Ramos (cell line): ENCODE results near the gene TP73.

Experiments
- in situ Hi-C: fragments of 300-500 bp; cut with MboI; formaldehyde crosslinking; loops from one replicate; pipeline ENCODE4 v1.14.3; 2022; ENCODE audit warnings: low sequenced_read_pairs; ENCODE audit not compliant: unreplicated experiment

Gene TP73

GRCh38 chr1:3771108-3772026 is 119.1 kb downstream of the TP73 start:
- in situ Hi-C loops: no loop called here

- in situ Hi-C loops: no loop called here
Measured at GRCh38 chr1:3772027-3772714, 119.9 kb downstream of the TP73 start.

GRCh38 chr1:3772715-3773571 is 120.6 kb downstream of the TP73 start, which contains the start of gene SMIM1:
SMIM1 (plus strand) TSS chr1:3772749; CDS start chr1:3775374, 2,625 bp downstream.
- in situ Hi-C loops: no loop called here

- in situ Hi-C loops: no loop called here
Measured at GRCh38 chr1:3773572-3774275, 121.4 kb downstream of the TP73 start.

- in situ Hi-C loops: no loop called here
Measured at GRCh38 chr1:3774276-3774945, 122.1 kb downstream of the TP73 start.

- in situ Hi-C loops: no loop called here
Measured at GRCh38 chr1:3774946-3775489, 122.7 kb downstream of the TP73 start.

DNA sequence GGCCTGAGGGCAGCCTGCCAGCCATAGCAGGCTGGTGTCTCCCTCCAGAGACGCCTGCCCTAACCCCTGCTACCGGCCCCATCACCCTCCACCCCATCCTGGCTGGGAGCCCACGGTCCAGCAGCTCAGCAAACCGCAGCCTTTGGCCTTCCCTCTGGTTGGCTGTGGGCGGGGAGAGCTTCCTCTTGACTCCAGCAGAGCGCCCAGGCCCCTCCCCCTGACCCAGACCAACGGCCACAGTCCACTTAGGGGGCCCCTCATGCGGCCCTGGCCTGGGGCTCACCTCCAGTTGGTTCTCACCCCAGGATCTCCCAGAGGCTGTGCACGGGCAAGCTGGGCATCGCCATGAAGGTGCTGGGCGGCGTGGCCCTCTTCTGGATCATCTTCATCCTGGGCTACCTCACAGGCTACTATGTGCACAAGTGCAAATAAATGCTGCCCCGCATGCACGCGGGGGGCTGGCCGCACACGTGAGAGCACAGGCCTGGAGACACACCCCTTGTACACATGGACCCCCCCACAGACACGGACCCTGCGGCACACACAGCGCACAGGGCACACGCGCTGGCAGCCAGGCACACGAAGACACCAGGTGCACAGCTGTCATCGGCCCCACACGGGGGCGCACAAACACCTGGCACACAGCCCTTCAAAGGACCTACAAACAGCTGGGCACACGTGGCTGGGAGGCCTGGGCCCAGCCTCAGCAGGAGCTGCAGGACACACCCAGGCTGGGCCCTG is 123.3 kb downstream of the TP73 start:
- in situ Hi-C loops: no loop called here

DNA sequence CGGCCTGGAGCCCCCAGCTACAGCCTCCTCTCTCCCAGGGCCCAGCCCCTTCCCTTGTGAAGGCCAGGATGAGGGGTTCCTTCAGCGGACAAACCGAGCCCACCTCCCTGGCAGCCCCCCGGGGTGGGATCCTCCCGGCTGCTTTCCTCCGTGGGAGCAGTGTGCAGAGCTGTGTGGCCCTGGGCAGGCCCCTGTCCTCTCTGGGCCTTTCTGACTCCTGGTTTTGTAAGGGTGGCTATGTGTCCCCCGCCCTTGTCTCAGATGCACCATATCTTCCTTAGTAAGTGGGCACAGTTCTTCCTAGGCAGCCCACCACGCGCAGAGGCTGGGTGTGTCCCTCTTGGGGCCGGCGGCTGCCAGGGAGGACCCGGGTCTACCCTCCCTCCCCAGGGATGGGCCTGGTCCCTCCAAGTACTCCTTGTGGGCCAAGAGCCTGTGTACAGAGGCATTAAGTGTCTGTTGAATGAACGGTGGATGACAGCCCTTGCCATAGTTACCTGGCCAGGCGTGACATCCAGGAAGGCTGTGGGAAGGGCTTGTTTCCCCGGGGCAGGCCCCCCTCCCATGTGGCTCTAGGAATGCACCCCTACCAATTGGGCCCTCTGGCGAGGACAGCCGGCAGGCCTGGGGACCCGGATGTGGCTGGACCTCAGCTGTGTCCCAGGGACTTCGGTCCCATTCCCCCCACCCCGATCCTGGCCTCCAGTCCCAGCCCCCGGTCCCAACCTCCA is 124.1 kb downstream of the TP73 start:
- in situ Hi-C loops: no loop called here

- in situ Hi-C loops: no loop called here
Measured at GRCh38 chr1:3777078-3777547, 124.8 kb downstream of the TP73 start.

- in situ Hi-C loops: no loop called here
Measured at GRCh38 chr1:3777647-3778589, 125.6 kb downstream of the TP73 start.

- in situ Hi-C loops: no loop called here
Measured at GRCh38 chr1:3778590-3779264, 126.4 kb downstream of the TP73 start.

GRCh38 chr1:3779265-3779911 is 127.1 kb downstream of the TP73 start:
- in situ Hi-C loops: no loop called here

DNA sequence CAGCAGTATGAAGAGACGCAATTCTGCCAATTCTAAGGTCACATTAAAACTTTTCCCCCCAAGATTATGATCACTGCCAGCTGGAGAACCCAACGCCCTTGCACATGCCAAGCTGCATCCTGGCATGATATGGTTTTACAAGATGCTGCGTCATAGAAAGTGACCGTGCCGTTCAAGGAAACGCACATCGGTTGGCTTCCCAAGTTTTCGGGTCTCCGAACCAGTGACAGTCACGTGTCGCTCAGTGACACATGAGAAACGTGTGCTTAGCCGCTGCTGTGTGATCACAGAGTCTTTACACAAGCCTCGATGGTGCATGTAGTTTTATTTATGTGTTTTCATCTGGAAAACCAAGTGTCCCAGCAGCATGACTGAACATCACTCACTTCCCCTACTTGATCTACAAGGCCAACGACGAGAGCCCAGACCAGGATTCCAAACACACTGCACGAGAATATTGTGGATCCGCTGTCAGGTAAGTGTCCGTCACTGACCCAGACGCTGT is 127.6 kb downstream of the TP73 start:
- in situ Hi-C loops: no loop called here

DNA sequence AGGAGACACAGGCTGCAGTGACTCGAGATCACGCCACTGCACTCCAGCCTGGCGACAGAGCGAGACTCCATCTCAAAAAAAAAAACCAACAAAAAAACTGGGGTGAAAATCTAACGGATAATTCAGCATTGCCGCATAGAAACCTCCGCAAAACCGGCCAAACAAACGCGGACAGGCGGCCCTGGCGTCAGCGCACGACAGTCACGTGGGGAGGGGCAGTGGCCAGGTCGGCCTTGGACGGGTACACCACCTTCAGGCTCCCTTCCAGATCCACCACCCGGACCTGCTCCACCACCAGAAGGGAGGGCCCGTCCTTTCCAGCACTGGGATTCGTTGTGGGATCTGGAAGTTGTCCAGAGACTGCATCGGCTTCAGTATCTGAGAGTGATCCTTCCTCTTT is 128.6 kb downstream of the TP73 start:
- in situ Hi-C loops: no loop called here
